Iris pigment epithelial cell (primary cell): Measurements from ENCODE around the gene KRT84.

Experiments
- DNase-seq: peaks from one replicate; pipeline ENCODE4 v3.0.0-alpha.2; 2011; ENCODE audit warnings: low read depth

Gene KRT84

DNA sequence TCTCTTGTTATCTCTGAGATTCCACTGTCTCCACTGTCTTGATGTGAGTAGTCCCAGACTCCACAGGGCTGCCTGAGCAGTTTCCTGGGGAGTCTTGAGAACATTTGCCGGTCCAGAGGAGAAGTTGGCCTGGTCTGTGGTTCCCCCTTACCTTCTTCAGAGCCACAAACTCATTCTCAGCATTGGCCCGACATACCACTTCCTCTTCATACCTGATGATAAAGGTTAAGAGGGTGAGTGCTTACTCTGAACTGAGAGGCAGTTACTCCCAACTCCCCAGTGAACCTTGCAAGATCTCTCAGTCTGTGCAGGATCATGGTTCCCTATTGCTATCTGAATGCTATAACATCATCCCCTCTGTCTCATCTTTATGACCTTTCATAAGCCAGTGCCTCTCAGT, 2.6 kb downstream of the KRT84 start:
- DNase-seq: no peak

- no peak for DNase-seq
Observed at GRCh38 chr12:52381206-52381605, 4.2 kb downstream of the KRT84 start.

GRCh38 chr12:52380271-52380694, 5.2 kb downstream of the KRT84 start:
- DNase-seq: peak; percentile 42

DNA sequence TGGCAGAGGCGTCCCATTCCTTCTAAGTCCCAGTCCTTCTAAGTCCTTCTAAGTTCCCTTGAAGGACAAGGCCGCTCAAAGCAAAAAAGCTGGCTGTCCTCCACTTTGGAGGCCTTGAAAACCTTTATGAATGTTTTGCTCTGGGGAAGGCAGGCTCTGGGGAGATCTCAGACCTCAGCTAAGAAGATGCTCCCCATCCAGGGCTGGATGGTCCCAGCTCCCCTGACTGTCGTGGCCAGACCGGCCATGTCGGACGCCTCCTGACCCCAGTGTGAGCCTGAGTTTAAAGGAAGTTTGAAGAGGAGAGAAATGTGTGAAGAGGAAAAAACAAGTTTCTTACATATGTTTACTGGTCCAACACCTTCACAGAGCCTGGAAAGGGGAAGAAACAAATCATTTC, 5.9 kb downstream of the KRT84 start:
- no peak for DNase-seq

GRCh38 chr12:52378091-52378490, 7.4 kb downstream of the KRT84 start:
- no peak for DNase-seq

DNA sequence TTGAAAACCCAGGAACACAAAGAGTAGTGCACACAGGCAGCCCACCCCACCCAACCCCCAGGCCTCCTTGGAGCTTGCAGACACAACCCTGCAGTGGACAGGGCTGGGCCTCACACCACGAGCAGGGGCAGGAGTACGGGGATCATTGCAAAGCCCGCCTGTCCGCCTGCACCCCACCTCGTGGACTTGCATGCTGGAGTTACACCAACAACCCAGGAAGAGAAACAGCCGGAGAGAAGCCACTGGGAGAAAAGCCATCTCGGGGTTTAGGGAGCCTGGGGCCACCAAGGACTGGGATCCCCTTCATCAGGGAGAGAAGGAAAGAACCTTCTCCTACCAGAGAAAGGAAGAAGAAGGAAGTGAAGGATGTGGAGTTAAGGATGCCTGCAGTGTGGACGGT, 8.2 kb downstream of the KRT84 start:
- DNase-seq: no peak

- DNase-seq: peak; percentile 86
Observed at GRCh38 chr12:52372216-52373154, 13.0 kb downstream of the KRT84 start.

- no peak for DNase-seq
Observed at GRCh38 chr12:52371716-52372115, 13.7 kb downstream of the KRT84 start.

DNA sequence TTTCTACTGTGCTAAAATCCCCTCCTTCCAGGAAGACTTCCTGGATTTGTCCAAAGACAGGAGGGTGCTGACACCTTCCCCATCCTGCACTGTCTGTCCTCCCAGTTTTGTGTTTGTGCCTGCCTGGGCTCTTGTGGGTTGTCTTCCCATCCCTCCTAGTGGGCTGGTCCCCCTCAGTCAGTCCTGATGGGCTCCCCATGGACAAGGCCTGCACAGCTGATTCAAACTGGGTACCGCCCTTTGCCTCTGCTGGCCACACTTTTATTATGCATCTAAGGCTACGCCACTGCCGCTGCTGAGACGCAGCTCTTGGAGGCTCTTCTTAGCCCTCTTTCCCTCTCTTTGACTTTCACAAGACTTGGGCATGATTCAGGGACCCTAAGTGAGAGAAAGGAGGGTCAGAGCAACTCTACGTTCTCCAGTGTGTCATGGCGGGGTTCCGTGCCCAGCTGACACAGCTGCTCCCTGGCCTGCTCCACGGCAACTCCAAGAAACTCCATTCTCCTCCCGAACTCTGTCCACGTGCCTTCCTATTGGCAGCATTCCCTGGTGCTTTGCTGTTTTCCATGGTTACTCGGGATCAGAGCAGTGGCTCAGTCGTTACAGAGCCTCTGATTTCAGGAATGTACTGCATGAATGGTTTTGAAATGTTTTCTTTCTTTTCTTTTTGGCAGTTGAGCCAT, 14.4 kb downstream of the KRT84 start:
- DNase-seq: peak; percentile 28

DNA sequence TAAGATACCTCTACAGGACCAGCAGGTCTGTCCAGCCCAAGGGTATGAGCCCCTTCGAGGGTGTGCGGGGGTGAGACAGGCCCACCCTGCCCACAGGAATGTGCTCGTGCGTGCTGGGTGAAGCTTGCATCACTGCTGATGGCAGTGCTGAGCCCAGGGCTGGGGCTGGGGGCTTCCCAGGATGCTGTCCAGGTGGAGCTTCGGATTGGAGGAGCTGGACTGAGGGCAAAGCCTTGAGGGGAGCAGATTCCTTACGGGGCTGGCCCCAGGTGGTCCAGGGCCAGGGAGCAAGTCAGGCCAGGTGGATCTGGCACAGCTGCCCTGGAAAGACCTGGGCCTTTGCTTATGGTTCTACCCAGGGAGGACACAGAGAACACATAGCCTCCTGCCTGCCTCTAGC, 15.6 kb downstream of the KRT84 start:
- DNase-seq: no peak

DNA sequence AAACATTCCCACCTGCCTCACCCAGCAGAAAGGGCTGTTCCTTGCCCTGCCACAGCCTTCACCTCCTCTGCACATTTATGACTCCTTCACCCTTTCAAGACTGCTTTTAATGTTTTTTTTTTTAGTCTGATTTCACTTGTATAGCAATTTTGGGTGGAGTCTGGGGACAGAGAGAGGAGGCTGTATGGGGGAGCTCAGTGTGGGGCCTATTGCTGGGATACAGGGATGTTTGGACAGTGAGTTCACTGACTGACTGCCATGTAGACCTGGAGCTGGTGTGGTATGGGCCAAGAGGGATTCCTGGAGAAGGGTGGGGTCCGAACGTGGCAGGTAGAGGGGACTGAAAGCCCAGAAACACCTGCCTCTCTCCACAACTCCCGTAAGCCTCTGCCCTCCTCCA, 16.2 kb downstream of the KRT84 start:
- no peak for DNase-seq

DNA sequence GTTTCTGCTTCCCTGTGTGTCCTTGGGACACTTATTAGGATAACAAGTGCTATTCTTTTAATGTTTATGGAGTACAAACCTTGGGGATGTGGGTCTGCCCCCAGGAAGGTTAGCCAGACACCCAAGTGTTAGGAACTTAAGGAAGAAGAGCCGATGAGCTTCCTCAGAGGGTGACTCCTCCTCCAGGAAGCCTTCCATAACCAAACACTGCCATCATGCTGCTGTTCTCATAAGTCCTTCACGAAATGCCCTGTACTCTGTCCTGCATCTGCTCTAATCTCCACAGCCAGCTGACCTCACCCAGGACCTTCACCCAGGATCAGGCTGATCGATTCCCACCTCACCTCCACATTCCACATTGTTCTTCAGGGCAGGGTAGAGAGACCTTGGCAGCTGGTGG, 16.9 kb downstream of the KRT84 start:
- no peak for DNase-seq

DNA sequence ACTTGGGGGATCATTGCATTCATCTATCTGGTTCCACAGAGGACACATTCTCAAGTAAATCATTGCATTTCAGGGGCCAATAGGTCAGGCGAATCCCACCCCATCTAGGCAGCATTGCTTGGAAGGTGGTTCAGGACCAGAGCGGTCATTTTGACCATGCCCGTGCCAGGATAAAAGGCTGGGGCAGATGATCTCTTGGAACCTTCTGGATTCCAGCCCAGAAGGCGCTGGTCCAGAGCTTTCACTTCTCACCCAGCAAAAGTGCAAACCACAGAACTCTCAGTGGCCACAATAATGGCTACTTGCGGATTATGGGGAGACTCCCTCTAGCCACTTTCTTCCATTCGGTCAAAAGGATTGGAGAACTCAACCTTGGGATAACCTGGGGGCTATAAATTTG, 17.6 kb downstream of the KRT84 start:
- DNase-seq: no peak

GRCh38 chr12:52366738-52367485, 18.5 kb downstream of the KRT84 start, which contains the start of gene KRT85:
Gene KRT85, minus strand, starts transcription at chr12:52367481. Its CDS starts 76 bp downstream, at chr12:52367405.
- no peak for DNase-seq

- no peak for DNase-seq
Observed at GRCh38 chr12:52364901-52365489, 20.5 kb downstream of the KRT84 start.

- no peak for DNase-seq
Observed at GRCh38 chr12:52364061-52364460, 21.4 kb downstream of the KRT84 start.

DNA sequence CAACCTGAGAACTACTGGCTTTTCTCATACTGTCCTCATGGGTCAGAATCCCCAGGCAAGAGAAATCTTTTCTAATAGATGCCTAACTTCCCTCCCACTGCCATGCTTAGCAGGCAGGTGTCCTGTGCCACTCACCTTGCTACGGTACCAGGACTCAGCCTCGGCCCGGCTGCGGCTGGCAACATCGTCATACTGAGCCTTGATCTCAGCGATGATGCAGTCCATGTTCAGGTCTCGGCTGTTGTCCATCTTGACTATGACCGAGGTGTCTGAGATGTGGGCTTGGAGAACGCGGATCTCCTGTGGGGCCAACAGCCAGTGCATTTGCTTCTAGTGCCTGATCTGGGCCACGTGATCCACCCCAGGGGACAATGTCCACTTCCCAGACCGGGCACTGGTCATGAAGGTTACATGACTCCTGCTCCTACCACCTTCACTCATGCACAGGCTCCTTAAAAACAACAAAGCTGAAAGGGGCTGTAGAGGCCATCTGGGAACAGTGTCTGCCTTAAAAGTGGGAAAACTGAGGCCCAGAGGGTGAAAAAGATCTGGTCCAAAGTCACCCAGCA, 22.3 kb downstream of the KRT84 start:
- DNase-seq: no peak

DNA sequence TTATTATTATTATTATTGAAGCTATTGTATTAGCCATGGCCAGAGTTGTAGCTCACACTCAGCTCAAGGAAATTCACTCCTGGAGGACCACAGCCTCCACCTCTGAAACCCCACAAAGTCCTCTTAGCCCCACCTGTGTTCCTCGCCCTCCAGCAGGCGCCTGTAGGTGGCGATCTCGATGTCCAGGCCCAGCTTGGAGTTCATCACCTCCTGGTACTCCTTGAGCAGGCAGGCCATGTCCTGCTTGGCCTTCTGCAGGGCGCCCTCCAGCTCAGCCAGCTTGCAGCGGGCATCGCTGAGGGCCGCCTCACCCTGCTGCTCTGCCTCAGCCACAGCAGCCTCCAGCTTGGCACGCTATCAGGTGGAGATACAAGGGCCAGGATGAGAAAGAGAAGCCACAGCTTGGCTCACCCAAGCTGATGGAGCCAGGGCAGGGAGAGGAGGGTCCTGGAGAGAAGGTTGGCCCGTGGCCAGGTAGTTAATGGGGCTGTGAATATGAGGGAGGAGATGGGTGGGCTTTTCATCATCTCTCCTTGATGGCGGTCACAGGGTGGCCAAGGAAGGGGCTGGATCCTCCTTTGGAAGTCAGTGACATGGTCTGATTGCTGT, 23.2 kb downstream of the KRT84 start:
- DNase-seq: no peak

DNA sequence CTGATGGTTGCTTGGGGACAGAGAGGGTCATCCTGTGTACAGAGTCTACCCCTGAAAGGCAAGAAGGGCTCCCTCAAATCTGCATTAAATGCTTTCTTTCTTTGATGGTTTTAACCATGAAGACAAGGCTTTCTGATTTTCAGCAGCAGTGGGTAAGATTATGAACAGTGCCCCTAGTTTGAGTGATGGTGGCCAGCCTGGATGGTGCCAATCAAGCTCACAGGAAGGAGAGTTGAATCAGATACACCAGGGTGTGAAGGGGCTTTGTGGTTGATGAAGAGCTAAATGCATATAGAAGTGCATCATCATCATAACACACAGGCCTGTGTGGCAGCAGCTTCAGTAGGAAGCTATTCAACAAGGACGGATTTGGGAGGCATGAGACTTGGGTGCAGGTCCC, 23.9 kb downstream of the KRT84 start:
- no peak for DNase-seq

GRCh38 chr12:52360663-52361271, 24.7 kb downstream of the KRT84 start:
- DNase-seq: no peak

- DNase-seq: no peak
Observed at GRCh38 chr12:52360106-52360662, 25.3 kb downstream of the KRT84 start.
